HG02571 (cell line): Measurements from ENCODE around the gene CACNA1C.

ENCODE experiments used
- ATAC-seq: cut with Tn5 transposase; IDR thresholded peaks from one replicate; pipeline ENCODE4 v1.9.1; 2021; ENCODE audit warnings: mild to moderate bottlenecking, moderate library complexity; ENCODE audit not compliant: unreplicated experiment

Gene CACNA1C

GRCh38 chr12:2435511-2435910 lies 382.7 kb downstream of the CACNA1C start:
- ATAC-seq: no peak

GRCh38 chr12:2439332-2440100 lies 386.7 kb downstream of the CACNA1C start:
- ATAC-seq: no peak

GRCh38 chr12:2443776-2444175 lies 391.0 kb downstream of the CACNA1C start:
- no peak for ATAC-seq

GRCh38 chr12:2445968-2446367 lies 393.2 kb downstream of the CACNA1C start:
- no peak for ATAC-seq

GRCh38 chr12:2447861-2448260 lies 395.1 kb downstream of the CACNA1C start:
- no peak for ATAC-seq

GRCh38 chr12:2449586-2449985 lies 396.8 kb downstream of the CACNA1C start:
- ATAC-seq: no peak

- no peak for ATAC-seq
Measured at GRCh38 chr12:2450553-2450952, 397.8 kb downstream of the CACNA1C start.

- no peak for ATAC-seq
Measured at GRCh38 chr12:2451025-2451424, 398.2 kb downstream of the CACNA1C start.

GRCh38 chr12:2451497-2451896 lies 398.7 kb downstream of the CACNA1C start:
- ATAC-seq: no peak

GRCh38 chr12:2453076-2453760 lies 400.4 kb downstream of the CACNA1C start:
- ATAC-seq: no peak

- no peak for ATAC-seq
Measured at GRCh38 chr12:2453761-2454090, 400.9 kb downstream of the CACNA1C start.

- no peak for ATAC-seq
Measured at GRCh38 chr12:2454601-2455177, 401.9 kb downstream of the CACNA1C start.

GRCh38 chr12:2455410-2455809 lies 402.6 kb downstream of the CACNA1C start:
- no peak for ATAC-seq

- ATAC-seq: no peak
Measured at GRCh38 chr12:2456122-2456812, 403.5 kb downstream of the CACNA1C start.

GRCh38 chr12:2456813-2457186 lies 404.0 kb downstream of the CACNA1C start:
- no peak for ATAC-seq

GRCh38 chr12:2457215-2457932 lies 404.6 kb downstream of the CACNA1C start:
- ATAC-seq: no peak

- no peak for ATAC-seq
Measured at GRCh38 chr12:2457933-2458414, 405.2 kb downstream of the CACNA1C start.

- ATAC-seq: no peak
Measured at GRCh38 chr12:2460051-2460670, 407.4 kb downstream of the CACNA1C start.

GRCh38 chr12:2461046-2461445 lies 408.3 kb downstream of the CACNA1C start:
- ATAC-seq: no peak

- no peak for ATAC-seq
Measured at GRCh38 chr12:2461645-2462044, 408.9 kb downstream of the CACNA1C start.
